SJCRH30 (cell line): ENCODE results near the gene IL1RAPL2. TPM values are rescaled to one million over a fixed set of nuclear protein-coding genes. Genes with fewer than 3 reads are reported as not detected.
A peak's percentile ranks its signal among the peaks of the same experiment; 100 is the strongest.

Source experiments
- DNase-seq, 2 experiments: peaks; one replicate each; pipeline ENCODE4 v3.0.0-alpha.2; 2015 to 2020
- H3K27ac ChIP-seq: fragments of 250-450 bp; sonication (Bioruptor Pico); 2 replicates; pipeline ENCODE4 v1.5.1; 2020; ENCODE audit warnings: mild to moderate bottlenecking, moderate library complexity
- H3K27me3 ChIP-seq: fragments of 250-450 bp; sonication (Bioruptor Pico); 2 replicates; pipeline ENCODE4 v1.5.1; 2020; ENCODE audit warnings: mild to moderate bottlenecking, moderate library complexity
- H3K36me3 ChIP-seq: fragments of 250-450 bp; sonication (Bioruptor Pico); 2 replicates; pipeline ENCODE4 v1.5.1; 2020; ENCODE audit warnings: mild to moderate bottlenecking, moderate library complexity
- H3K4me1 ChIP-seq: fragments of 250-450 bp; sonication (Bioruptor Pico); 2 replicates; pipeline ENCODE4 v1.5.1; 2020; ENCODE audit warnings: mild to moderate bottlenecking, moderate library complexity
- H3K4me3 ChIP-seq: fragments of 250-450 bp; sonication (Bioruptor Pico); 2 replicates; pipeline ENCODE4 v1.5.1; 2020; ENCODE audit warnings: mild to moderate bottlenecking, moderate library complexity
- H3K9me3 ChIP-seq: fragments of 250-450 bp; sonication (Bioruptor Pico); replicated peaks from 2 replicates; pipeline ENCODE4 v1.5.1; 2020; ENCODE audit warnings: mild to moderate bottlenecking, moderate library complexity
- total RNA-seq: library from RNA; depleted of rRNA; stranded (reverse); fragments of >200 nt; shearing (Covaris generic); gene quantifications from 2 replicates; pipeline ENCODE4 v1.2.3, GENCODE V29; 2014

IL1RAPL2 gene
- total RNA-seq, 1 experiment from 2014 or later = 0.06 TPM

DNA sequence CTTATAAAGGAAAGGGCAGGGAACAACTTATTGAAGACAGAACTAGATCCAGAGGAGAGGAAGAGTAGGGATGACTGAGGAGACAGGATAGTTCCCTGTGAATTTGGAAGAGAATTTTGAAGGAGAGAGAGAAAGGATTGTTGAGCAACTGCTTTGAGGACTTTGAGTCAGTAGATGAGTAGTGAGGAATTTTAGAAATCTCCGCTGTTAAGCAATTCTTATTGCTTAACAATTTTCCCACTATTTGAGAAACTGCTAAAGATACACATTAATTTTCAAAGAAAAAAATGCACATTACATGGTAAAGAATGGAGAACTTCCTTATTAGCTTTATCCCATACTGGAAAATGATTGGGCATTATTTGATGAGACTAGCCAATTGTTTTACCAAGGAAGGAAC, 1140.0 kb downstream of the IL1RAPL2 start:
- Histone ChIP-seq H3K4me1 (no peaks in the 10 kb centered on the region), H3K4me3 (no peak overlapping the region), H3K36me3 (no peaks in the 10 kb centered on the region), H3K27ac (no peak overlapping the region), H3K27me3 (no peaks in the 10 kb centered on the region), H3K9me3 (no peaks in the 10 kb centered on the region)
- no peak for DNase-seq

DNA sequence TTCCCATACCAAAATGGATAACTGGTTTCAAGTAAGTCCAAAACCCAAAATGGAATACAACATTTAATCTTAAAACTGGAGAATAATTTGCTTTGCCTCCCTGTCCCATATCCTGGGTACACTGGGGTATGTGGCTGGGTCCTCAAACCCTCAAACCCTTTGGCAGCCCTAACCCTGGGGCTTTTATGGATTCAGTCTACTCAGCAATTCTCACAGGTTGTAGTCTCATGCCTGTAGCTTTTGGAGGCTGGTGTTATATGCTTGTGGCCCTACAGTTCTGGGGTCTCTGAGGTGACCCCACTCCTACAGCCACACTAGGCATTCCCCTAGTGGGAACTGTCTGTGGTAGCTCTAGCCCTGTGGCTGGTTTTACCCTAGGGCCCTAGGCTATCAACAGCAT, 1145.8 kb downstream of the IL1RAPL2 start:
- DNase-seq = no peak
- no peak overlapping the region for H3K27ac ChIP-seq
- no peaks in the 10 kb centered on the region for H3K9me3 ChIP-seq
- H3K4me3 ChIP-seq = no peak overlapping the region
- no peaks in the 10 kb centered on the region for H3K27me3 ChIP-seq
- no peaks in the 10 kb centered on the region for H3K36me3 ChIP-seq
- no peaks in the 10 kb centered on the region for H3K4me1 ChIP-seq

DNA sequence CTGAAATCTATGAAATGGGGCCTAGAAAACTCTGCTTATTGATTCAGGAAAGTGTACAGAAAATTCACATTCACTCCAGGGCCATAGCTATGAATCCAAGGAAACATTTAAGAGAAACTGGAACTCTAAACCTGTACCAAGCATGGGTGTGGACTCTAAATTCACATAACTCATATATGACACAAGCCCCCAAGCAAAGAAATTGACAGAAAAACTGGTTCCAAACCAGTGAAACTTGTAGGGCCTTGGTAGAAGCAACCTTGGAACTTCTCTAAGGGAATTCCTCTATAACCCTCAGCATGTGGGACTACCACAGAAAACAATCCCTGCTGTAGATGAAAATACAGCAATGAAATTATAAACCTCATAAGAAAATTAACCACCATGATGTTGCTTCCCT, 1149.7 kb downstream of the IL1RAPL2 start:
- Histone ChIP-seq H3K36me3 (no peaks in the 10 kb centered on the region), H3K4me1 (no peaks in the 10 kb centered on the region), H3K27me3 (no peaks in the 10 kb centered on the region), H3K4me3 (no peak overlapping the region), H3K9me3 (no peaks in the 10 kb centered on the region), H3K27ac (no peak overlapping the region)
- DNase-seq = no peak

DNA sequence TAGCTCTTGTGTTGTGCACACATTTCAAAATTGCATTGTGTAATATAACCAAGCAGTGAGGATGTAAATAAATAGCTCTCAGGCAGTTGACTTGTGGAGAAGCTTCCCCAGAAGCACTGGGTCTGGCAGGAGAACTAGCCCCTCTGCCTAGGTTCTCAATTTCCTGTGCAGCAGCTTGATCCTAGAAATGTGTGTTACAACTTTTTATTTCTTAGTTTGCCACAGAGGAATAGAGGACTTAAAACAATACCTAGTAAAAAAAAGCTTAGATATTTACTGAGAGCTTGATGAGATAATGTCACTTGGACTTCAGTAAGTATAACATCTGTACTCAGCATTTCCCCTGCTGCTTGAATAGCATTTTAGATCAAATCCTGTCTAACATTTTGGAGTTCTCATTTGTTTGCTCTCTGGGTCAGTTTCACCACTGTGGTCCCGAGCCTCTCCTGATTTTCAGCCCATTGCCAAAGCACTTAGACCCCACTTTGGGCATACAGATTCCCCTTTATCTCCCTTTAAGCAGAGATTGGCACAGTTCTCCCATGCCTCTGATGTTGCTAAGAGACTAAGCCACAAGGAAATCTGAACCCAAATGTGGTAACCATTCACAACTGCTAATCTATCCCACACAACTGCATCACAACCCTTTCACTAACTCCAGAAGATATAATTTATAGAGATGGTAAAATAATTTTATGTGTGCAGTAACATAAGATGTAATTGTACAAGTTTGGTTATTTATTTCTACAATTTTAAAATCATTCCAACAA, 1158.2 kb downstream of the IL1RAPL2 start:
- H3K27ac ChIP-seq = no peak overlapping the region
- no peak overlapping the region for H3K4me3 ChIP-seq
- peak in 1 of 2 experiments; percentile 5 for DNase-seq

DNA sequence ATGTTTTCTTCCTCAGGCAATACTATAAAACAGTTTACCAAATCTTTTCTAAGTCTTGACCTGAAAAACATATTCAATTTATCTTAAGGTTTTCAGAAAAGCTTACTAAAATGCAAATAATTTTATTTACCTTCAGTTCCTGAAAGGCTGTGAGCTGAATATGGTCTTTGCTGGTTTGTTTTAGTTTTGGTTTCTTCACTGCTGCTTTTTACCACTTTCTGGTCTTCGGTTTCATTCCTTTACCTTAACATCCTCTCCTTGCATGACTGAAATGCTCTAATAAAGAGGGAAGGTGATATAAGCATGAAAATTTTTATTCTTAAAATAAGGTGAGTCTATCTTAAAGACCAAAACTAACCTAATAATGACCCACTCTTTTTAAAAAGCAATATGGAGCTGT, 1159.2 kb downstream of the IL1RAPL2 start:
- no peak for DNase-seq
- Histone ChIP-seq H3K9me3 (no peaks in the 10 kb centered on the region), H3K4me3 (no peak overlapping the region), H3K4me1 (no peaks in the 10 kb centered on the region), H3K36me3 (no peaks in the 10 kb centered on the region), H3K27me3 (no peaks in the 10 kb centered on the region), H3K27ac (no peak overlapping the region)

More for the DNA sequence above, 1158.2 kb downstream of the IL1RAPL2 start:
- no peaks in the 10 kb centered on the region for H3K4me1 ChIP-seq
- H3K27me3 ChIP-seq = no peaks in the 10 kb centered on the region
- H3K9me3 ChIP-seq = no peaks in the 10 kb centered on the region
- H3K36me3 ChIP-seq = no peaks in the 10 kb centered on the region

DNA sequence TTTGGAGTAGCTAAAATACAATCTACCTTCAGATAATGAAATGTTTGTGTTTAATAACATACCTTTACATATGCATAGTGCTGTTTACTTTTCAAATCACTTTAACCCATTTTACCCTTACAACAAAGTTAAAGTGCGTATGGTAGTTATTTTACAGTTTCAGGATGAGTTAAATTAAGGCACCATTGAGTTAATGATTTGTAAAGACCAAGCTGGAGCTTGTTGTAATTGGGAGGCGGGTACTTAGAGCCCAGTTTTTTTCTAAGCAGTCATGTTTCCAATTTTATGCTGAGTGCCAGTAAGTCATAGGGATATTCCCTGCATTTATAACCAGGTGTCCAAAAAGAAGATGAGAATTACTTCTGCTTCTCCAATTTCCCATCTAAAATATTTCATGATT, 1172.2 kb downstream of the IL1RAPL2 start:
- H3K9me3 ChIP-seq = no peaks in the 10 kb centered on the region
- H3K27ac ChIP-seq = no peak overlapping the region
- H3K27me3 ChIP-seq = no peaks in the 10 kb centered on the region
- DNase-seq = no peak
- H3K4me1 ChIP-seq = no peaks in the 10 kb centered on the region
- H3K4me3 ChIP-seq = no peak overlapping the region
- H3K36me3 ChIP-seq = no peaks in the 10 kb centered on the region

DNA sequence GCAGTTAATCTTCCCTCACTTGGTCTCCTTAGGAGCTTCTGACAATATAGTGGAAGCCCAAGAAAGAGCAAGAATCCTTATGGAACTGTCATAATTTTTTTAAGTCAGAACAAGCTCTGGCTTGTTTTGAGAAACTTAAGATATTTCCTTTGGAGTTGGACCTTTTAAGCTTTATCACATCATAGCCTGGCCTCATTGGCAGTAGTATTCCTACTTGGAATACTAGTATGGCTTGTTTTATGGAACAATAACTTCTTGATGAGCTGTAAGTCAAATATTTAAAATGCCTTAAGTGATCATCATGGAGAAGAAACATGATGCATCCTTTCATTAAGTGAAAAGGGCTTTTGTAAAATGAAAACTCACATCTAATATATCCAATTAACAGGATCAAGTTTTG, 1178.3 kb downstream of the IL1RAPL2 start:
- no peaks in the 10 kb centered on the region for H3K36me3 ChIP-seq
- H3K27me3 ChIP-seq = no peaks in the 10 kb centered on the region
- no peaks in the 10 kb centered on the region for H3K4me1 ChIP-seq
- H3K9me3 ChIP-seq = no peaks in the 10 kb centered on the region
- H3K27ac ChIP-seq = no peak overlapping the region
- no peak for DNase-seq
- no peak overlapping the region for H3K4me3 ChIP-seq

DNA sequence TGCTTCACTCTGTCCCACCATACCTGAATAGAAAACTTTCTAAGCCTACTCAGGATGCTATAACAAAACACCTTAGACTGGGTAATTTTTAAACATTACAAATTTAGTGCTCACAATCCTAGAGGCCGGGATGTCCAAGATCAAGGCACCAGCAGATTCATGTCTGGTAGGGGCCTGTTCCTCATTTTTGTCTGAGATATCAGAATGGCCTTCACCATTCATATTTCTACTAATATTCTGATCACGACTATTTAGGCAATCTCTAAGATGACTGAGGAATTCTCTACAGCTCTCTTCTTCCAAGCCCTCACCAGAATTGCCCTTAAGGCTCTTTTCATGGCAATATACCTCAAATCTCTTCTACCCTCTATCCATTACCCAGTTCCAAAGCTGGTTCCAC, 1178.9 kb downstream of the IL1RAPL2 start:
- Histone ChIP-seq H3K27me3 (no peaks in the 10 kb centered on the region), H3K4me3 (no peak overlapping the region), H3K9me3 (no peaks in the 10 kb centered on the region), H3K4me1 (no peaks in the 10 kb centered on the region), H3K36me3 (no peaks in the 10 kb centered on the region), H3K27ac (no peak overlapping the region)
- DNase-seq = no peak

DNA sequence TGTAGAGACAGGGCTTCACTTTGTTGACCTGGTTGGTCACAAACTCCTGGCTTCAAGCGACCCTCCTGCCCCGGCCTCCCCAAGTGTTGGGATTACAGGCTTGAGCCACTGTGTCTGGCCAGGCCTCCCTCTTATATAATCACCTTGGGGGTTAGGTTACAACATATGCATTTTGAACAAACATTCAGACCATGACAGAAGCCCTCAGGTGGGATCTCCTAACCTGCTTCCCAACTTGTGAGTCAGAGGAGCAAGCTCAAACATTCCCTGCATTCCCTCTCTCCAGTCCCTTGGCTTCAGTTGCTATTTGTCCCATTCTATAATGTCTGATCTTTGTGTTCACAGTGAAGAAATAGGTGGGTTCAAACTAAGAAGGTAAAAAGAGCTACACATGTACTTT, 1179.9 kb downstream of the IL1RAPL2 start:
- Histone ChIP-seq H3K4me3 (no peak overlapping the region), H3K27ac (no peak overlapping the region), H3K9me3 (no peaks in the 10 kb centered on the region), H3K27me3 (no peaks in the 10 kb centered on the region), H3K4me1 (no peaks in the 10 kb centered on the region), H3K36me3 (no peaks in the 10 kb centered on the region)
- no peak for DNase-seq

DNA sequence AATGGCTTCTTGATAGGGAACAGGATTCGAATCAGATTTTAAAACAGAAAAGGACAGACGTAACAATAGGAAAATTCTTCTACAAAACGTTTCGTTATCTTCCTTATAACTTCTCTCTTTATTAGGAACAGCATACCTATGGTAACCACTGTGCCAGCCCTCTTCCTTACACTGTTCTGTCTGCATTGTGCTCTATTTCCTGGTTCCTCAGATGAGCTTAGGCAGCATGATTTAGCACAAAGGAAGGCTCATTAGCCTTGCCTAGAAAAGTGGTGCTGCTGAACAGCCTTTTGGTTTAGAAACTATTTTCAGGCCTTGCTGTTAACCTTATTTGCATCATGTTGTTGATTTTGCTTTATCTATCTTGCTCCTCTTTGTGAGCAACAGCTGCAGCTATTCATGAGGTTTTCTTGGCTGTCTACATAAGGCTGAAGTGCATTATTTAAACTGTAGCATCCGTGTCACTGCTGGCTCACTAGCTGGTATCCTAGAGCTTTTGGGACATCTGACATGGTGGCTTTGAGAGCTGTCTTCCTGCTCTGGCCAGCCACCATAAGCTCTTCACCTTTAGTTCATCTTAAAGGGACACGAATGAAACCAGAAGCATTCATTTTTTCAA, 1186.4 kb downstream of the IL1RAPL2 start:
- H3K9me3 ChIP-seq = no peaks in the 10 kb centered on the region
- no peak overlapping the region for H3K27ac ChIP-seq
- H3K27me3 ChIP-seq = no peaks in the 10 kb centered on the region
- no peaks in the 10 kb centered on the region for H3K36me3 ChIP-seq
- DNase-seq = no peak
- H3K4me3 ChIP-seq = no peak overlapping the region
- no peaks in the 10 kb centered on the region for H3K4me1 ChIP-seq

DNA sequence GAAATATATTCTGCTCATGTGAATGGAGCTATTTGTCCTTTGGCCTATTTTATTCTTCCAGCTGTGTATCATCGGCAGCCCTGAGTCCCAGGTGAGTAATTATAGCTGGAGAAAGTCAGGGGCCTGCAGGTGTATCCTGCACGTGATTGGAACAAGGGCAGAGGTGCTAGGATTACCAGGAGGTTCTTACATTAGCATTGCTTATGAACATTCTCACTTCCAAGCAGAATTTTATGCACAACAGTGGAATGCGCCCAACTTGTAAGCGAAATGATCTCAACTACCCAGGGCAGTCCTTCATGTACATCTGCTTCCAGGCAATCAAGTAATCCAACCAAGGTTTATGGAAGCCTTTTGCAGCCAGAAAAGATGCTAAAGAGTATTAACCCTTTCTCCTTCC, 1187.4 kb downstream of the IL1RAPL2 start:
- no peaks in the 10 kb centered on the region for H3K9me3 ChIP-seq
- no peak overlapping the region for H3K4me3 ChIP-seq
- no peak overlapping the region for H3K27ac ChIP-seq
- no peaks in the 10 kb centered on the region for H3K27me3 ChIP-seq
- H3K4me1 ChIP-seq = no peaks in the 10 kb centered on the region
- no peak for DNase-seq
- H3K36me3 ChIP-seq = no peaks in the 10 kb centered on the region

DNA sequence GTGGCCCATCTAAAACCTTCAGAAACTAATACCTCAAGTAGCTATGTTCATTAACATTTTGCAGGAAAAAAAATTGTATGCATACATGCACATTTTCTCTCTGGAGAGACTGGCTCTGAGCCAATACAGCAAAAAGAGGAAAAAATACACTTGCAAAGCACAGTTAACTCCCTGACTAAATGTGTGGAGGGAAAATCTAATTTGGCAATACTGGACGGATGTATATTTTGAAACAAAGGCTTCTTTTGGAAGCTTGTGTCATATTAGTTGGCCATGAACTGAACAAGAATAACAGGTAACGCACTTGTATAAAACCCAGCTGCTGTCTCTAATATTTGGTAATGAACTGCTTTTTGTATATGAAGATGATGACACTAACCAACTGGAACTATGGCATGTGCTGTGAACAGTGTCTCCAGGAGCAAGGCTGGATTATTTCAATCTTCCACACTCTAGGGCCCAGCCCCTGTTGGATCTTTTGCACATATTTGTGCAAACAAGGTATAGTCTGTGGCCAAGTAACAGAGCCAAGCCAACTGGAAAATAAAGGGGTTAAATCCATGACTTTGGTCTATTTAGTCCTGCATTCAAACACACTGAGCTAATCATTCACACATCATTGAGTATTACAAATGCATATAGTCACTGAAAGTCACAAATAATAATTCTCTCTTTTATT, 1188.4 kb downstream of the IL1RAPL2 start:
- H3K36me3 ChIP-seq = no peaks in the 10 kb centered on the region
- H3K9me3 ChIP-seq = no peaks in the 10 kb centered on the region
- DNase-seq = no peak
- no peak overlapping the region for H3K27ac ChIP-seq
- no peak overlapping the region for H3K4me3 ChIP-seq
- H3K27me3 ChIP-seq = no peaks in the 10 kb centered on the region
- H3K4me1 ChIP-seq = no peaks in the 10 kb centered on the region; the same call in 1 of the 2 replicates

DNA sequence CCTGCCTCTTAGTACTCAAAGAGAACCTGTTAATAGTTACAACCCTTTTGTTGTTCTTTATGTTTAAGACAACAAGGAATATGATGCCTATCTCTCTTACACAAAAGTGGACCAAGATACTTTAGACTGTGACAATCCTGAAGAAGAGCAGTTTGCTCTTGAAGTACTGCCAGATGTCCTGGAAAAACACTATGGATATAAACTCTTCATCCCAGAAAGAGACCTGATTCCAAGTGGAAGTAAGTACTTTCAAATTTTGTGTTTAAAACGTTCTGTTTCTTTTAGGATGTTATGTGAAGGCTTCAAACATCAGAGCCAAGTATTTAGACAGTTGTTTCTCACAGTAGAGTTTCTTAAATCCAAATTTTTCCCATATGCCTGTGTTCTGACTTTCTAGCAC, 1189.1 kb downstream of the IL1RAPL2 start:
- no peaks in the 10 kb centered on the region for H3K27me3 ChIP-seq
- no peak overlapping the region for H3K4me3 ChIP-seq
- no peaks in the 10 kb centered on the region for H3K9me3 ChIP-seq
- H3K36me3 ChIP-seq = no peaks in the 10 kb centered on the region
- no peak overlapping the region for H3K27ac ChIP-seq
- H3K4me1 ChIP-seq = no peaks in the 10 kb centered on the region; the same call in 1 of the 2 replicates
- no peak for DNase-seq

DNA sequence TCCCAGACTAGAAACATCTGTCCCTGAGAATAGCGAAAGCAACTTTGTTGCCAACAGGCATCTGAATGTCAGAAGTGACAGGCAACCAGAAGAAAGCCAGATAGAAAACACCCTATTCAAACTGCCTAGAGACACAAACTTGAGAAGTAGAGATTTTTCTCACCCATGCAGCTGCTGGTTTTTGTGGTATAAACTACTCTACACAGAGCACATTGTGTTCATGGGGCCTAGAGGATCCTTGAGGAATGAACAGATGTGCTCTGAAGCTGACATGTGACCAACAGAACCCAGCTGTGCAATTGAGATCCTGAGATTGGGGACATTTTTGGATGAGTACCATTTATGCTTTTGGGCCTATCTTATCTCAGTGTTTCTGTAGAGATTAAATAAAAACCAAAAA, 1192.8 kb downstream of the IL1RAPL2 start:
- DNase-seq = peak; percentile 13 to 63
- H3K36me3 ChIP-seq = no peaks in the 10 kb centered on the region
- no peaks in the 10 kb centered on the region for H3K27me3 ChIP-seq
- H3K27ac ChIP-seq = peak overlapping the region; percentile 62
- no peaks in the 10 kb centered on the region for H3K9me3 ChIP-seq
- H3K4me3 ChIP-seq = no peak overlapping the region
- H3K4me1 ChIP-seq = no peaks in the 10 kb centered on the region; the same call in 1 of the 2 replicates

DNA sequence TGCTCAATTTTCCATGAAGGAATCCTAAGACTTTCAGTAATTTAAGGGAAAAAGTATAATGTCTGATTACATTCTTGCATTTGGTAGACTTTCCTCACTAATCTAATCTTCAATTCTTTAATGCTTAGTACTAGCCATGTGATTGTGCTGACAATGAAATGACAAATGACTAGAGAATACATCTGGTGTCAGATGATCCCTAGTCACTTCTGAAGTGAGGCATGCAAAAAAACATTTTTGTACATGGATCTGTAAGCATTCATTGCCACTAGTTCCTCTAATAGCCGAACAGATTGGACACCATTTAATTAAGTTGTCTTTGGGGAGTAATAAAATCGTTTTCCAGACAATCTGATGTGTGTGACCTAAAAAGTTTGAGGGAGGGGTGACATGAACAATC, 1193.6 kb downstream of the IL1RAPL2 start:
- H3K9me3 ChIP-seq = no peaks in the 10 kb centered on the region
- H3K4me3 ChIP-seq = no peak overlapping the region
- no peaks in the 10 kb centered on the region for H3K36me3 ChIP-seq
- no peak for DNase-seq
- H3K27ac ChIP-seq = no peak overlapping the region
- H3K4me1 ChIP-seq = no peaks in the 10 kb centered on the region; the same call in 1 of the 2 replicates
- H3K27me3 ChIP-seq = no peaks in the 10 kb centered on the region
